SU-DHL-6 (cell line): Measurements from ENCODE around the gene MDFI.

Source experiments
- H2AFZ ChIP-seq: fragments of 200-600 bp; sonication (generic); 2 replicates; pipeline ENCODE4 v1.6.1; 2014; ENCODE audit warnings: low read depth, mild to moderate bottlenecking, moderate library complexity, mixed read lengths, antibody characterized with exemption, low read length; ENCODE audit not compliant: severe bottlenecking
- H3F3A ChIP-seq: fragments of 200-600 bp; shearing (Covaris generic); 2 replicates; pipeline ENCODE4 v1.6.0; 2016; ENCODE audit warnings: antibody characterized with exemption, mild to moderate bottlenecking; ENCODE audit not compliant: insufficient read depth
- H3K27ac ChIP-seq: fragments of 200-600 bp; sonication (generic); 2 replicates; pipeline ENCODE4 v1.5.1; 2016; ENCODE audit warnings: low read depth, mild to moderate bottlenecking, low read length, moderate library complexity, mixed read lengths
- H3K27me3 ChIP-seq: fragments of 200-600 bp; sonication (generic), shearing (Covaris generic); 2 replicates; pipeline ENCODE4 v1.6.0; 2014; ENCODE audit warnings: mild to moderate bottlenecking, low read length
- H3K36me3 ChIP-seq: fragments of 200-600 bp; sonication (generic); 2 replicates; pipeline ENCODE4 v1.6.1; 2014; ENCODE audit warnings: mild to moderate bottlenecking, low read length, mixed read lengths
- H3K4me2 ChIP-seq: fragments of 300-600, 200-600 bp; shearing (Covaris generic), sonication (generic); 2 replicates; pipeline ENCODE4 v1.6.0; 2014; ENCODE audit warnings: low read length, low read depth, mild to moderate bottlenecking; ENCODE audit not compliant: poor library complexity, severe bottlenecking
- H3K4me3 ChIP-seq: fragments of 200-600 bp; sonication (generic); 2 replicates; pipeline ENCODE4 v1.5.1; 2014; ENCODE audit warnings: antibody characterized with exemption, low read length, mild to moderate bottlenecking, mixed read lengths; ENCODE audit not compliant: insufficient read depth, poor library complexity, severe bottlenecking
- H3K79me2 ChIP-seq: fragments of 200-600 bp; sonication (generic); 2 replicates; pipeline ENCODE4 v1.6.1; 2014; ENCODE audit warnings: mild to moderate bottlenecking, low read length, moderate library complexity; ENCODE audit not compliant: insufficient read depth
- H3K9ac ChIP-seq: fragments of 200-600 bp; sonication (generic); 2 replicates; pipeline ENCODE4 v1.7.0; 2014; ENCODE audit warnings: mild to moderate bottlenecking, low read length
- H3K9me2 ChIP-seq: fragments of 200-600 bp; sonication (generic); replicated peaks from 2 replicates; pipeline ENCODE4 v1.6.1; 2014; ENCODE audit warnings: low read length; ENCODE audit not compliant: insufficient read depth
- H3K9me3 ChIP-seq: fragments of 200-600 bp; sonication (generic); 2 replicates; pipeline ENCODE4 v1.6.1; 2014; ENCODE audit warnings: low read length, mixed read lengths; ENCODE audit not compliant: insufficient read depth
- H4K20me1 ChIP-seq: fragments of 200-600 bp; sonication (generic); 2 replicates; pipeline ENCODE4 v1.6.1; 2014; ENCODE audit warnings: low read depth, mild to moderate bottlenecking, antibody characterized with exemption, low read length, moderate library complexity, mixed read lengths
- EZH2phosphoT487 ChIP-seq: fragments of 200-600 bp; sonication (generic), shearing (Covaris generic); conservative IDR thresholded peaks from 2 replicates; pipeline ENCODE4 v1.6.1; 2018; ENCODE audit warnings: mild to moderate bottlenecking, antibody characterized with exemption, low read length, moderate library complexity, mixed read lengths
- TF ChIP-seq, protein P1 (sequence below): fragments of 200-600 bp; sonication (generic); IDR thresholded peaks from one replicate; pipeline ENCODE4 v1.5.1; 2017; ENCODE audit warnings: antibody characterized with exemption, mild to moderate bottlenecking, low read length, moderate library complexity; ENCODE audit not compliant: insufficient read depth, poor library complexity, severe bottlenecking

MDFI gene

DNA sequence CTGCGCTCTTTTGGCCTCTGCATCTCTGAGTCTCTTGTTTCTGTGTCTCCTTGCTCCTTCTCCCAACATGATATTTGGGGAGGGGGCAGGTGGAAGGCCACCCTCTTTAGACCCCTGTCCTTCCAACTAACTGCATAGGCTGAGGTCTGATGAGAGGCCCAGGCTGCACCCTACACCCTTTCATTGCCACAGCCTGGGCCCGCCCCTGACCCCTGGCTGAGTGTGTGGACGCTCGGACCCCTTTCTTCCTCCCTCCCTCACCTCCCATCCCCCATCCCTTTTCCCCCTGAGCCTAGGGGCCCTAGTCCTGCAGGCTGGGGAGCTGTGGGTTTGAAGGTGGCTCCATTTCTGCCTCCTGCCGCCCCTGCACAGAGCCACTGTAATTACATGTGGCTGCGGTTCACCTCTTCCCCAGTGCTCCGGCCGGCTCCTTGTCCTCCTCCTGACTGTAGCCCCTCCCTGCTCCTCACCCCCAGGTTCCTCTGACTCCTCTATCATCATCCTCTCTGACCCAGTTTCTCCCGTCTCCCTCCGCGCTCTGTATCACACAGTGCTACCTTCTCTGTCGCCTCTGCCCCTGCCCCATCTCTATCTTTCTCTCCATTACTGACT, 6.8 kb downstream of the MDFI start:
- H3K36me3 ChIP-seq, result no peaks in the 10 kb centered on the region
- TF ChIP-seq EZH2phosphoT487, result no peak
- TF ChIP-seq, protein P1, sequence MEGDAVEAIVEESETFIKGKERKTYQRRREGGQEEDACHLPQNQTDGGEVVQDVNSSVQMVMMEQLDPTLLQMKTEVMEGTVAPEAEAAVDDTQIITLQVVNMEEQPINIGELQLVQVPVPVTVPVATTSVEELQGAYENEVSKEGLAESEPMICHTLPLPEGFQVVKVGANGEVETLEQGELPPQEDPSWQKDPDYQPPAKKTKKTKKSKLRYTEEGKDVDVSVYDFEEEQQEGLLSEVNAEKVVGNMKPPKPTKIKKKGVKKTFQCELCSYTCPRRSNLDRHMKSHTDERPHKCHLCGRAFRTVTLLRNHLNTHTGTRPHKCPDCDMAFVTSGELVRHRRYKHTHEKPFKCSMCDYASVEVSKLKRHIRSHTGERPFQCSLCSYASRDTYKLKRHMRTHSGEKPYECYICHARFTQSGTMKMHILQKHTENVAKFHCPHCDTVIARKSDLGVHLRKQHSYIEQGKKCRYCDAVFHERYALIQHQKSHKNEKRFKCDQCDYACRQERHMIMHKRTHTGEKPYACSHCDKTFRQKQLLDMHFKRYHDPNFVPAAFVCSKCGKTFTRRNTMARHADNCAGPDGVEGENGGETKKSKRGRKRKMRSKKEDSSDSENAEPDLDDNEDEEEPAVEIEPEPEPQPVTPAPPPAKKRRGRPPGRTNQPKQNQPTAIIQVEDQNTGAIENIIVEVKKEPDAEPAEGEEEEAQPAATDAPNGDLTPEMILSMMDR, result no peak
- no peak overlapping the region for H3K27ac ChIP-seq
- no peak overlapping the region for H3K4me2 ChIP-seq
- H3K27me3 ChIP-seq, result no peaks in the 10 kb centered on the region
- H4K20me1 ChIP-seq, result no peaks in the 10 kb centered on the region
- H3K9ac ChIP-seq, result no peak overlapping the region
- H3K4me3 ChIP-seq, result no peak overlapping the region
- no peak overlapping the region for H2AFZ ChIP-seq
- no peaks in the 10 kb centered on the region for H3F3A ChIP-seq
- H3K79me2 ChIP-seq, result no peaks in the 10 kb centered on the region
- H3K9me2 ChIP-seq, result no peaks in the 10 kb centered on the region
- H3K9me3 ChIP-seq, result no peaks in the 10 kb centered on the region

DNA sequence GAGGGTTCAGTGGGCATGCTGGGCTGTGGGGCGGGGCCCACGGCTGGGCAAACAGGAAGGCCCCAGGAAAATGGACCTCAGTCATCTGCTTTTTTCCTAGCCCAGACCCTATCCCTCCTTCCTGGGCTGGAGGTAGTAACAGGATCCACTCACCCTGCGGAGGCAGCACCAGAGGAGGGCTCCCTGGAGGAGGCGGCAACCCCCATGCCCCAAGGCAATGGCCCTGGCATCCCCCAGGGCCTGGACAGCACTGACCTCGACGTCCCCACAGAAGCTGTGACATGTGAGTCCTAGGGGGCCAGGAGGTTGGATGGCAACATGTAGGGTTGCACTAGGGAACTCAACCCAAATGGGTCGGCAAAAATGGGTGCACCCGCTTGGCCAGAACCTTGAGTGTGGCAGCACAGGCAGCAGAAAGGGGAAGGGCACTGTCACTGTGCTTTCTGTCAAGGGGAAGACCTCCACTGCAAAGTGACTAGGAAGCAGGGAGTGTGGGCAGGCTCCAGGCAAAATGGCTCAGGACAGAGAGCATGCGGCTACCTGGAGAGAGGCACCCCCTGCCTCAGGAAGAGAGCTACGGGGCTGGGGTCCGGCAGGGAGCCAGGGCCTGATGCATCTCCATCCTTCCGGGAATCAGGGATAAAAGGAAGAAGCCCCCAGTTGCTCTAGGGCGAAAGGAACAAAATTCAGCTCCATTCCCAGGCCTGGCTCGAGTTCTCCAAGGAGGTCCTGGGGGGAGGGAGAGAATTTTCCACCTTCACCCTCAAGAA, 7.9 kb downstream of the MDFI start:
- no peak overlapping the region for H3K4me3 ChIP-seq
- H3K36me3 ChIP-seq, result no peaks in the 10 kb centered on the region
- H3K9ac ChIP-seq, result no peak overlapping the region
- TF ChIP-seq, protein P1, result no peak
- TF ChIP-seq EZH2phosphoT487, result no peak
- H3K27ac ChIP-seq, result no peak overlapping the region
- no peaks in the 10 kb centered on the region for H4K20me1 ChIP-seq
- H3F3A ChIP-seq, result no peaks in the 10 kb centered on the region
- H3K4me2 ChIP-seq, result no peak overlapping the region
- no peaks in the 10 kb centered on the region for H3K27me3 ChIP-seq
- H2AFZ ChIP-seq, result no peak overlapping the region
- H3K9me3 ChIP-seq, result no peaks in the 10 kb centered on the region
- H3K9me2 ChIP-seq, result no peaks in the 10 kb centered on the region
- H3K79me2 ChIP-seq, result no peaks in the 10 kb centered on the region

DNA sequence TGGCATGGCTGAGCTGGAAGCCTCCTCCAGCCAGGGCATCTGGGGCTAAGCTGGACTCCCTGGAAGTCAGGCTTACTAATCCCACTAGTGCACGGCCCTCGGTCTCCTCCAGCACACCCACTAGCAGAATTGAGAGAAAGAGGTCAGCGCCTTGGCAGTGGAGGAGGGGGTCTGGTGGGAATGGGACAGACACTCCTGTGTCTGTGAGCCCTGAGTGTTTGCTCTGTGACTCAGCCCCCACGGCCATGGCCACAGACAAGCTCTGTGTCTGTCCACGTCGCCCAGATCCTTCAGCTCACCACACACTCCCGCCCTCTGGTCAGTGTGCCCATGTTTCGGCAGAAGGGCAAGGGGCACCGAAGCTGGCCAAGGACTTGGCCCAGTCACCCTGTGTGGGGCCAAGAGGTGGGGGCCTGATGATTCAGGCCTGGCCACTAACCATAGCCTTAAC, 8.8 kb downstream of the MDFI start:
- H3K9me2 ChIP-seq, result no peaks in the 10 kb centered on the region
- TF ChIP-seq, protein P1, result no peak
- TF ChIP-seq EZH2phosphoT487, result no peak
- H2AFZ ChIP-seq, result no peak overlapping the region
- H3K4me3 ChIP-seq, result no peak overlapping the region
- no peaks in the 10 kb centered on the region for H3K27me3 ChIP-seq
- no peaks in the 10 kb centered on the region for H4K20me1 ChIP-seq
- no peaks in the 10 kb centered on the region for H3K36me3 ChIP-seq
- no peak overlapping the region for H3K9ac ChIP-seq
- H3K27ac ChIP-seq, result no peak overlapping the region
- H3K79me2 ChIP-seq, result no peaks in the 10 kb centered on the region
- H3F3A ChIP-seq, result no peaks in the 10 kb centered on the region
- H3K9me3 ChIP-seq, result no peaks in the 10 kb centered on the region
- H3K4me2 ChIP-seq, result no peak overlapping the region
